ENCODE data around the gene ZRANB3.
"Not testable (repeated sequence)": the region's sequence is repeated elsewhere in the genome, so short reads cannot be mapped to it uniquely, and the experiment has no call there.

Gene ZRANB3

DNA sequence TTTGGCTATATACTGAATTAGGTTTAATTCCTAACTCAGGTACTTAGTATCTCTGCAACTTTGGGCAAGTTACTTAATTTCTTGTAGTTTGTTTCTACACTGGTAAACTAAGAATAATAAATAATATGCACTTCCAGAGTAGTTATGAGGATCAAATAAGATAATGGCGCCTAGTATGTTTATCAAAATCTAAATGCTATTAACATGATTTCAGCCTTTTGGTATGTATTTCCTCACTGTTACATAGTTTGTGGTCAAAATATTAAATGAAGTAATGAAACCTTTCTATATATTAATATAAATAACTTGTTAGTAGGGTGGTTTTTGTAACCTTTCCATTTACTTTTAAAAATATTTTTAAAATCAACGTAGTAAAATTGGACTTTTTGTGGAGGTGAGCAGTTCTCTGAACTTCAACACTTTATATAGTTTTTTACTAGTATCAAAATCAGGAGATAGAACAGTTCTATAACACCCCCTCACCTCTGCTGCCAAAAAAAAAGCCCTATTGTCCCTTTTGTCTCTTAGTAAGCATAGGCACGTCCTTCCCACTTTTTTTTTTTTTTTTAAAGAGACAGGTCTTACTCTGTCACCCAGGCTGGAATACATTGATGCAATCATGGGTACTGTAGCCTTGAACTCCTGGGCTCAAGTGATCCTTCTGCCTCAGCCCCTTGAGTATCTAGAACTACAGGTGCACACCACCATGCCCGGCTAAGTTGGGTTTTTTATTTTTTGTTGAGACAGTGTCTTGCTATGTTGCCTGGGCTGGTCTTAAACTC, 434.2 kb downstream of the ZRANB3 start:
- H3K9me3 Mint-ChIP-seq, result no peaks in the 10 kb centered on the region
- H3K27me3 Mint-ChIP-seq, result no peaks in the 10 kb centered on the region
- H3K4me1 Mint-ChIP-seq, result peaks cover 6% of the 10 kb centered on the region
- no peak overlapping the region for H3K27ac Mint-ChIP-seq
- ATAC-seq, result no peak
- H3K4me3 Mint-ChIP-seq, result no peak overlapping the region
- peaks cover 65% of the 10 kb centered on the region for H3K36me3 Mint-ChIP-seq

DNA sequence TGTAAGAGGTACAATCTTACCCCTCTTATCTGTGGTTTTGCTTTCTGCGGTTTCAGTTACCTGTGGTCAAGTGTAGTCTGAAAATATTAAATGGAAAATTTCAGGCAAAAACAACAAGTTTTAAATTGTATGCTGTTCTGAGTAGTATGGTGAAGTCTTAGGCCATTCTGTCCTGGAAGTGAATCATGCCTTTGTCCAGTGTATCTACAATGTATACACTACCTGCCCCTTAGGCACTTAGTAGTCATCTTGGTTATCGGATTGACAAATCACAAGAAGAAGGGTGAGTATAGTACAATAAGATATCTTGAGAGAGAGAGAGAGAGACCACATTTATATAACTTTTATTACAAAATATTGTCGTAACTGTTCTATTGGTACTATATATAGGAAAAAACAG, 435.4 kb downstream of the ZRANB3 start:
- peaks cover 6% of the 10 kb centered on the region for H3K4me1 Mint-ChIP-seq
- H3K27me3 Mint-ChIP-seq, result no peaks in the 10 kb centered on the region
- no peak overlapping the region for H3K27ac Mint-ChIP-seq
- H3K4me3 Mint-ChIP-seq, result no peak overlapping the region
- H3K9me3 Mint-ChIP-seq, result no peaks in the 10 kb centered on the region
- no peak for ATAC-seq
- peaks cover 66% of the 10 kb centered on the region for H3K36me3 Mint-ChIP-seq

DNA sequence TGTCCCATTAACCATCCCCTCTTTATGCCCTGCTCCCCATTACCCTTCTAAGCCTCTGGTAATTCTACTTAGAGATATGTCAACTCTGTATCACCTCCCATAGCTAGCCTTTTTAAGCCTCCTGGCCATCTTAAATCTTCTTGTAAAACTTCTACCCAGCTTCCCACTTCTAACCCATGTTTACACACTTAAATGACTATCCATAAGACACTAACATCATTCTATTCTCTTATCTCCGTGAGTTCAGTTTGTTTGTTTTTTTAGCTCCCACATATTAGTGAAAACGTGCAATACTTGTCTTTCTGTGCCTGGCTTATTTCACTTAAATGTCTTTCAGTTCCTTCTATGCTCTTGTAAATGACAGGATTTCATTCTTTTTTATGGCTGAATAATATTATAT, 436.5 kb downstream of the ZRANB3 start:
- no peak overlapping the region for H3K27ac Mint-ChIP-seq
- peaks cover 66% of the 10 kb centered on the region for H3K36me3 Mint-ChIP-seq
- peaks cover 6% of the 10 kb centered on the region for H3K4me1 Mint-ChIP-seq
- no peak for ATAC-seq
- no peaks in the 10 kb centered on the region for H3K27me3 Mint-ChIP-seq
- H3K9me3 Mint-ChIP-seq, result no peaks in the 10 kb centered on the region
- H3K4me3 Mint-ChIP-seq, result no peak overlapping the region

DNA sequence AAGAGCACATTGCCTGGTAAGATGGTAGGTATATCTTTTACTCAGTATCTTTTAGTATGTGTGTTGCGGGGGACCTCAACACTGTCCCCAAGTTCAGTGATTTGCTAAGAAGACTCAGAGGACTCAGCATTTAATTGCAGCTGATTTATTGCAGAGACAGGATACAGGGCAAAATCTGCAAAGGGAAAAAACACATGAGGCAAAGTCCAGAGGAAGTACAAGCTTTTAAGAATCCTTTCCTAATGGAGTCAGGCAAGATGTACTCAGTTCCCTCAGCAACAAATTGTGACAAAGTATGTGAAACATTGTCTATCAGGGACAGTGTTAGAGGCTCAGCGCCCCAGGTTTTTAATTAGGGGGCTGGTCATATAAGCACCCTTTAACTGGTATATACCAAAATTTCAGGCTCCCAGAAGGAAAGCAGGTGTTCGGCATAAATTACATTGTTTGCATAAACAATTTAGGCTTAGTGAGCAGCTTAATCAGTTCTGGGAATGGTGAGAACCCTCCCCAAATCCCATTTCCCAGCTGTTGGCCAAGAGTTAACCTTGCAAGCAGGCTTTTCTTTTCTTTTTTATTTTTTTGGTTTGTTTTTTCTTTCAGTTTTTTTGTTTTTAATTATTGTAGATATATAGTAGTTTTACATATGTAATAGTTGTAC, 437.2 kb downstream of the ZRANB3 start:
- peaks cover 6% of the 10 kb centered on the region for H3K4me1 Mint-ChIP-seq

DNA sequence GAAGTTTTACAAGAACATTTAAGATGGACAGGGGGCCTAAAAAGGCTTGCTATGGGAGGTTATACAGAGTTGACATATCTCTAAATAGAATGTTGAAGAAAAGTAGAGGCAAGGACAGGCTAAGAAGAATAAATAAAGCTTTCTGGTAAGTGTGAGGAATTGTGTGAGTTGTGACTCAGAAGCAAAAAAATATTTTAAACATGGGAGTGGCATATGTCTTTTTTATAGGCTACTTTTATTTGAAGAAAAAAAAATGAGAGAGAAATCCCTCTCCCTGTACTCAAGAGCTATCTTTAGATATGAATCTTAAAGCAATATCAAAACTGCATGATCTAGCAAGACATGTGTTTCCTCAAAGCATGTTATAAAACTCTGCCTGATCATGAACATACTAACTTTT, 437.8 kb downstream of the ZRANB3 start:
- H3K36me3 Mint-ChIP-seq, result peaks cover 67% of the 10 kb centered on the region
- H3K27ac Mint-ChIP-seq, result no peak overlapping the region
- H3K27me3 Mint-ChIP-seq, result no peaks in the 10 kb centered on the region
- no peak for ATAC-seq
- no peak overlapping the region for H3K4me3 Mint-ChIP-seq
- peaks cover 5% of the 10 kb centered on the region for H3K4me1 Mint-ChIP-seq
- peaks cover 2% of the 10 kb centered on the region for H3K9me3 Mint-ChIP-seq

More for the DNA sequence above, 437.2 kb downstream of the ZRANB3 start:
- H3K27me3 Mint-ChIP-seq, result no peaks in the 10 kb centered on the region
- no peak overlapping the region for H3K4me3 Mint-ChIP-seq
- H3K36me3 Mint-ChIP-seq, result peaks cover 67% of the 10 kb centered on the region
- H3K27ac Mint-ChIP-seq, result no peak overlapping the region
- ATAC-seq, result no peak
- peaks cover 2% of the 10 kb centered on the region for H3K9me3 Mint-ChIP-seq

DNA sequence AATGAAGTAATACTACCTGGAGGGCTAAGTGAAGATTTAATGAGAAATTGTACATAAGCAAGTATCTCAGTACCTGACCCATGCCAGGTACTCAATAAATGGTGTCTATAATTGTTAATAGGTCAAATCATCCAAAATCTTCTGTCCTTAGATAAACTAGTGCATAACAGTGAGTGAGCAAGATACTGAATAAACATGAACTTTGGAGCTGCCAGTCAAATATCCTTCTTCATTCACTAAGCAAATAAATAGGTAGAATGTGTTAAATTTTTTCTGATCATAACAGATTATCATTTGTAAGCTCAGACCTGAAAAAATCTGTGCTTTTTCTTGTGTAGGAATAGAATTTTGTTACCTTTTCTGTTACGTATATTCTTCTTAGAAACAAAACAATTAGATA, 439.3 kb downstream of the ZRANB3 start:
- H3K27me3 Mint-ChIP-seq, result no peaks in the 10 kb centered on the region
- no peak overlapping the region for H3K27ac Mint-ChIP-seq
- no peak overlapping the region for H3K4me3 Mint-ChIP-seq
- no peaks in the 10 kb centered on the region for H3K4me1 Mint-ChIP-seq
- H3K36me3 Mint-ChIP-seq, result peaks cover 68% of the 10 kb centered on the region
- ATAC-seq, result no peak
- H3K9me3 Mint-ChIP-seq, result peaks cover 2% of the 10 kb centered on the region

DNA sequence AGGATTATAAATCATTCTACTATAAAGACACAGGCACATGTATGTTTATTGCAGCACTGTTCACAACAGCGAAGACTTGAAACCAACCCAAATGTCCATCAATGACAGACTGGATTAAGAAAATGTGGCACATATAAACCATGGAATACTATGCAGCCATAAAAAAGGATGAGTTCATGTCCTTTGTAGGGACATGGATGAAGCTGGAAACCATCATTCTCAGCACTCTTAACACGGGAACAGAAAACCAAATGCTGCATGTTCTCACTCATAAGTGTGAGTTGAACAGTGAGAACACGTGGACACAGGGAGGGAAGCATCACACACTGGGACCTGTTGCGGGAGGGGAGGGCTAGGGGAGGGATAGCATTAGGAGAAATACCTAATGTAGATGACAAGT, 441.4 kb downstream of the ZRANB3 start:
- not testable (repeated sequence) for H3K27me3 Mint-ChIP-seq, H3K9me3 Mint-ChIP-seq, H3K27ac Mint-ChIP-seq, ATAC-seq, H3K4me3 Mint-ChIP-seq
- H3K4me1 Mint-ChIP-seq, result peaks cover 18% of the 10 kb centered on the region
- H3K36me3 Mint-ChIP-seq, result peaks cover 73% of the 10 kb centered on the region
